Stimulated activated CD4-positive, alpha-beta T cell treated with anti-CD3 and anti-CD28 coated beads, TNF-alpha, amount 100 ng/mL, for 48 hours (primary cell): ENCODE measurements around the gene CXXC1.
"Not testable (repeated sequence)": the region's sequence is repeated elsewhere in the genome, so short reads cannot be mapped to it uniquely, and the experiment has no call there.

ENCODE experiments used
- DNase-seq, 3 donors: peaks; one replicate each; pipeline ENCODE4 v3.0.0-alpha.2; 2020; ENCODE audit warnings: low read depth in 3 of 3

The CXXC1 gene

DNA sequence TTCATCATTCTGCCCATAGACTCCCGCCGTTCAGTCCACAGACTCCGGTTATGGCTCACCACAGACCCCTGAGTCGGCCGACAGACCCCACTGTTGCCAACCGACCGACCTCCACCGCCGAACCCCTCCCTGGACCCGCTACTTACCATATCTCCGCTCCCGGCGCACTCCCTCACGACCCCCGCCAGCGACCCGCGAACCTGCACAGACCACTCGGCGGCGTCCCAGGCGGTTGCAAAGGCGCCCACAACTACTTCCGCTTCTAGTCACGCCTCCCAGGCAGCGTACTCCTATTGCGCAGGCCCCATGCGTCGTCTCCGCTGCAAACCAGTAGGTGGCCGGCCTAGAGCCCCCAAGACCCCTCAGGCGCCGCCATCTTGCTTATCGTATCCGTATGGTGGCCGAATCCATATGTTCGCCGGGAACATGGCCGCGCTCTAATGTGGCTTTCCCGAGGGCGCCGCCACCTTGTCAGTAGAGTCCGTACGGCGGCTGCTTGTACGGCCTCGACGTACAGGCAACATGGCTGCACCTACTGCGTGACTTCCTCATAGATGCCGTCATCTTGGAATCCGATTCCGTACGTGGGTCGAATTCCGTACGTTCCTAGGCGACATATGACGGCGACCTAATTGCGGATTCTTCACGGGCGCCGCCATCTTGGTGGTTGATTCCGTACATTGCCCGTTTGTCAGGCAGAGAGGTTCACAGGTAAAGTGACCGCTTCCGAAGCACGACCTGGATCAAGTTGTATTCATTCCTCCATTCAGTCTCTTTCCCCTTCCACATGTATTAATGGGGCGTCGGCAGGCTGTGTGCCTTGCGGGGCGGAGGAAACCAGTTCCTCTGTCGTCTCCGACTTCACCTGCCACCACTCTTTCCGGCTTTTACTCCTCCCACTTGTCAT, at the start of gene CXXC1:
TSS of gene CXXC1 (minus strand) at position 252 of the 907 bp plus-strand sequence. CDS start at position 149, 103 bp downstream.
- DNase-seq = peak; percentile 91 to 96 (median 92)

DNA sequence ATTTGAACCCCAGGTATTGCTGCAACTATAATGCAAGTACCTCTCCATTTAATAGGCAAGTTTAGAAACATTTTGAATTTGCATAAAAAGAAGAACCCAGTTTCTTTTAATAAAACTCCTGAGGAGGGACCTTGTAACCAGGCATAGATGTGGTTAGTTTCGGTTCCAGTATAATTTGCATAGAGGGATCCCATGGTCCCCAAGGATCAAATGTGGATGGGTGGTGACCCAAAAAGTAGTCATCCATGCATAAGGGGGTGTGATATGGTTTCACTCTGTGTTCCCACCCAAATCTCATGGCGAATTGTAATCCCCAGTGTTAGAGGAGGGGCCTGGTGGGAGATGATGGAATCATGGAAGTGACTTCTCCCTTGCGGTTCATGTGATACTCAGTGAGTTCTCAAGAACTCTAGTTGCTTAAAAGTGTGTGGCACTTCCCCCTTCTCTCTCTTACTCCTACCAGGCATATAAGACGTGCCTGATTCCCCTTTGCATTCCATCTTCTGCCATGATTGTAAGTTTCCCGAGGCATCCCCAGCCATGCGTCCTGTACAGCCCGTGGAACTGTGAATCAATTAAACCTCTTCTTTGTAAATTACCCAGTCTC, 47.2 kb upstream of the CXXC1 start:
- DNase-seq = no peak

DNA sequence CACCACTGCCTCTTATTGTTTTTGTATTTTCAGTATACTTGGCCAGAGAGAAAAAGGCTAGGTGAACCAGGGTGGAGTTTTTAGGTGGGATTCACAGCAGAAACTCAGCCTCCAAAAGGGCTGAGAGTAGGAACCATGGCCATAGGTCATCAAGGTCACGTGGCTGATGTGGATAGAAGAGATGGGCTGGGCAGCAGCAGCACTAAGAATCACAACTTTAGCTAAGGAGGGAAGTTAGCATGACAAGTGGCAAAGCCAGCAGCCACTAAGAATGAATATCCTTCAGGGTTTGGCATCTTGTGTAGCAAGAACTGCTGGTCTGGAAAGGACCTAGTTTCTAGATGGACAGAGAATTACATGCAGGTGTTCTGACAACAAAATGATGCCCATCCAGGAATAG, 44.2 kb upstream of the CXXC1 start:
- DNase-seq = no peak

DNA sequence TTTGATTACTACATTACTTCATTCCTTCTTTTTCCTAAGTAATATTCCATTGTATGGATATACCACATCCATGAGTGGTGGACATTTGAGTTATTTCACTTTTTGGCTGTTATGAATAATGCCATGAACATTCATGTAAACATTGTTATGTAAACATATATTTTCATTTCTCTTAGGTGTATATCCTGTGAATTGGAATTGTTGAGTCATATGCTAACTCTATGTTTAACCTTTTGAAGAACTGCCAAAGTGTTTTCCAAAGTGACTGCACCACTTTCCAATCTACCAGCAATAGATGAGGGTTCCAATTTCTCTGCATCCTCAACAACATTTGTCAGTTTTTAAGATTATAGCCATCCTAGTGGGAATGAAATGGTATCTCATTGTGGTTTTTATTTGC, 42.7 kb upstream of the CXXC1 start:
- no peak for DNase-seq

DNA sequence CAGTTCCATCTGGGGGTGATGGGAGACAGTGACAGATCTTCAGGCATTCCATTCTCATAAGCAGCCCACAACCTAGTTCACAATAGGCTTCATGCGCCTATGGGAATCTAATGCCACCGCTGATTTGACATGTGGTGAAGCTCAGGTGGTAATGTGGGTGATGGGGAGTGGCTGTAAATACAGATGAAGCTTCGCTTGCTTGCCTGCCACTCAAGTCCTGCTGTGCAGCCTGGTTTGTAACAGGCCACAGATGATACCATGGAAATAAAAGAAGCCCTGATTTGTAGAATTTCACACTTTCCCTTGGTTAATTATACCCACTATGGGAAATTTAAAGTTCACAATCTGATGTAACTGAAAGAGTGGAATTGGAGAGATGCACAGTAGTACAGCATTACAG, 40.5 kb upstream of the CXXC1 start:
- DNase-seq = no peak

DNA sequence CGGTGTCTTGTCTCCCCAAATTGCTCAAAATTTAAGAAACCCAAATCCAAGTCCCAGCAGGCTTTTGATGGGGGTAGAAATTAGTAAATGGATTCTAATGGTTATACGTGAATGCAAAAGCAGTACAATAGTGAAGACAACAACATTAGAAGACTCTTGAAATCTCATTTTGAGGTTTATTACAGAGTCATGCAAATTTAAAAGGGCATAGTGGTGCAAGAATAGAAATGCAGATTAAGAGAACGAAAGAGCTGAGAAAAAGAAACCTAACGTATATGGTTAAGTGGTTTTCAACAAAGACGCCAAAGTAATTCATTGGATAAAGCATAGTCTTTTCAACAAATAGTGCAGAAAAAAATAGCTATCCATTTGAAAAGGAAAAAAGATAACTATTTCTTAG, 33.2 kb upstream of the CXXC1 start:
- no peak for DNase-seq

DNA sequence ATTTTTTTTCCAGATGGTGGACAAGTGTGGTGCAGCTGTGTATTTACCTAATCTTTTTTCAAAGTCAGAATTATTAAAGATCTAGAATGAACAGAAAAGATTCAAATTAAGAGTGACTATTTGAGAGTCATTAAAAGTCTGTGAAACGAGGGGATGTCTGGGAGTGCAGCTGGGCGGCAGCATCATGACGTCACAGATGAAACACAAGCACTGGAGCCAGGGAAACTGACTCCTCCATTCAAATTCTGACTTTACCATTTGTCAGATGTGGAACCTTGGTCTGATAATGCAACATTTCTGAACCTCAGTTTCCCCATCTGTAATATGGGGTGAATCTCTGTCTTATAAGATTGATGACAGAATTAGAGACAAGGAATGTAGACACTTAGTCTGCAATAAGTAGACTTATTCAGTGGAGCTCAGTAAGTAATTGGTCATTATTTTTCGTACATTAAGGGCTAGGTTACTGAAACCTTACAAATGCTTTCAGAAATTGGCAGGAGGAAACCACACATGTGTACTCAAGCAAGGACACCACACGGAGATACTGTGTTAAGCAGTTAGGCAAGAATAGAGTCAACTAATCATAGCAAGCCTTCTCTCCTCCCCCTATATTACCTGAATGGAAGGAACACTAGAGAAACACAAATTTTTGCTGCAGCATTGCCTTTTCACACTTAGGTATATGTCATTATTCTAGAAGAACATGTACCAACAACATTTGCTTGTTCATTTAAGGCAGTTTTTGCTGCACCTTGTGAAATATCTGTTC, 27.8 kb upstream of the CXXC1 start:
- no peak for DNase-seq

DNA sequence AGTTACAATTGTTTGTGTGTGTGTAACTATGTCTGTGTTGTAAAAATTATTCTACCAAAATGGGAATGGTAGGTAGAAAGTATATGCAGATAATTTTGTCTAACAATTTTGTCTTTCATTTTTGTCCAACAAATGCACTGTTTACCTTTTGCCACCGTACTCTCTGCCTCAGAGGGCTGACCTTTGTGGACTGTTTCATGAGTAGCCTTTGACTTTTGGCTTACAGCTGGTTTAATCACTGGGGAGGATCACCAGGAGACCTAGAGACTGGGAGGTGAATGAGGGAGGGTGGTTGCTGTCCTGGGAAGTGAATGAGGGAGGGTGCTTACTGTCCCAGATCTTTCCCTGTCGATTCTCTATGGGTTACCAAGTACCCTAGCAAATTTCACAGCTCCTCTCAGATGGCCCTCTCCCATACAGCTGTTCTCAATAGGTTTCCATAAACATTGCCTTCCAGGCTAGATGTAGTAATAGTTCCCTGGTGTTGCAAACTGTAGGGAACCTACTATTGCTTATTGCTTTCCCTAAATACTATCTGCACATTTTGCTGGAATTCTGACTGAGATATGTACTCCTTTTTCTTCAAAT, 26.5 kb upstream of the CXXC1 start:
- no peak for DNase-seq

DNA sequence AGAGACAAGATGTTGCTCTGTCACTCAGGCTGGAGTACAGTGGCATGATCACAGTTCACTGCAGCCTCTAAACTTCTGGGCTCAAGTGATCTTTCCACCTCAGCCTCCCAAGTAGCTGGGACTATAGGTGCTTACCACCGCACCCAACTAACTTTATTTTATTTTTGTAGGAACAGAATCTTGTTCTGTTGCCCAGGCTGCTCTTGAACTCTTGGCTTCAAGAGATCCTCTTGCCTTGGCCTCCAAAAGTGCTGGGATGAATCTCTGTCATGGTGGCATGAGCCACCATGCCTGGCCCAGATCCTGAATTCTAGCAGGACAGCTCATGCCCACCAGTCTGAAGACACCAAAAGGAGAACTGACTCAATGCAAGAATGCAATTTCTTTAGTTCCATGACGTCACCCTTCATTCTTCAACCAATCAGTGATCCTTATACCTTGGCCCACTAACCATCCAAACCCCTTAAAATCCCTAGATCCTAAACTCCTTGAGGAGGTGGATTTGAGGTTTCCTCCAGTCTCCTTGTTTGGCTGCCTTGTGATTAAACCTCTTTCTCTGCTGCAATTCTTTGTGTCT, 25.6 kb upstream of the CXXC1 start:
- DNase-seq = no peak

DNA sequence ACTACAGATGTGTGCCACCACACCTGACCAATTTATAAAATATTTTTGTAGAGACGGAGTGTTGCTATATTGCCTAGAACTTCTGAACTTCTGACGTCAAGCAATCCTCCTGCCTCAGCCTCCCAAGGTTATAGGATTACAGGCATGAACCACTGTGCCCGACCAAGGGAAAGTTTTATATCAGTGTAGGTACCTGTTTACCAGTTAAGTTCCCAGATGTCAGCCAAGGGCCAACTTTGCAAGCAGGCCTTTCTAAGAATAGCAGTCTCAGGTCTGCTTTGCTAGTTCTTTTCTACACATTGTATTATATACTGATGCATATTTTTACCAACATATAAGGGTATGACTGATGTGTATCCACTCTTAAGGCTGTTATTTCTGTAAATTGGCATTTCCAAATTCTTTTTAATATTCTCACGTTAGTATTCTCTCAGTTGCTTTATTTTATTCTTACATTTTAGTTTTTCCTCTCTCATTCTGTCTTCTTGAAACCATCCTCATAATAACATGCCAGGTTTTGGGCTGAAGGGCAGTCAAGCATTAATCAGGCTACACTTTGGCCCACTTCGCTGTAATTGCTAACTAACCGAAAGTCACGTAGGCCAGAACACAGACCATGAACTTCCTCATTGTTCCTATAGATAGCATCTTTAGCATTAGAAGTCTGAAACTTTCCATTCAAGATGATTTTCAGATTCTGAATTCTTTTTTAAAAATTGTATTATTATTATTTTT, 25.0 kb upstream of the CXXC1 start:
- no peak for DNase-seq

DNA sequence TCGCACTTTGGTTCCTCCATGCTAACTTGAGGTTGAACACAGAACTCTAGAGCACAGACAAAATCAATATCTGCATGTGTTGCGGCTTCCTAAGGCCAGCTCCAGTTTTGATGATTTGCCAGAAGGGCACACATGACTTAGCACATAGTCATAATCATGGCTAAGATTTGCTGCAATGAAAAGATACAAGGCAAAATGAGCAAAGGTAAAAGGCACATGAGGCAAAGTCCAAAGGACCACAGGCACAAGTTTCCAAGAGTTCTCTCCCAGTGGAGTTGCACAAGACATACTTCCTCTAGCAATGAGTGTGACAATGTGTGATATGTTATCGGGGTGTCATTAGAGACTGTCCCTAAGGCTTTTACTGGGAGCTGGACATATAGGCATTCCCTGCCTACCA, 24.2 kb upstream of the CXXC1 start:
- DNase-seq = no peak

DNA sequence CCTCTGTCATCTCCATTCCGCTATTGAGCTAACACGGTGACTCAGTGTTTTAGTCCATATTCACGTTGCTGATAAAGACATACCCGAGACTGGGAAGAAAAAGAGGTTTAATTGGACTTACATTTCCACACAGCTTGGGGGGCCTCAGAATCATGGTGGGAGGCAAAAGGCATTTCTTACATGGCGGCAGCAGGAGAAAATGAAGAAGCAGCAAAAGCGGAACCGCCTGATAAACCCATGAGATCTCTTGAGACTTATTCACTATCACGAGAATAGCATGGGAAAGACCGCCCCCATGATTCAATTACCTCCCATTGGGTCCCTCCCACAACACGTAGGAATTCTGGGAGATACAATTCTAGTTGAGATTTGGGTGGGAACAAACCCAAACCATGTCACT, 22.6 kb upstream of the CXXC1 start:
- no peak for DNase-seq

DNA sequence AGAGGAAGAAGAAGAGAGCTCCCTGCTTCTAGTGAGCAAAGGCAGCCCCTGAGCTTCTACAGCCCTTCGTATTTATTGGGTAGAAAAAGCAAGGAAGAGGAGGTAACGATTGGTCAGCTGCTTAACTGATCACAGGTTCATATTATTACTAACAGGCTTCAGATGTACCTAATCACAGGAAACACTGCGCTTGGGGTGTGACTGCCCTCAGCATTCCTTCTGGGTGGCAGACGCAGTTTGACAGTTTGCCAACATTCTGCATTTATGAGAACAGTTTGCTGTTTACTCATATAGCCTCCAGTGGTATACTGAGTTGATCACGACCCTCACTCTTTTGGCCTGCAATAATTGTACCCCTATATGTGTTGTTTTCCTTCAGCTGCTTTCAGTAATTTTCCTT, 21.4 kb upstream of the CXXC1 start:
- not testable (repeated sequence) for DNase-seq

DNA sequence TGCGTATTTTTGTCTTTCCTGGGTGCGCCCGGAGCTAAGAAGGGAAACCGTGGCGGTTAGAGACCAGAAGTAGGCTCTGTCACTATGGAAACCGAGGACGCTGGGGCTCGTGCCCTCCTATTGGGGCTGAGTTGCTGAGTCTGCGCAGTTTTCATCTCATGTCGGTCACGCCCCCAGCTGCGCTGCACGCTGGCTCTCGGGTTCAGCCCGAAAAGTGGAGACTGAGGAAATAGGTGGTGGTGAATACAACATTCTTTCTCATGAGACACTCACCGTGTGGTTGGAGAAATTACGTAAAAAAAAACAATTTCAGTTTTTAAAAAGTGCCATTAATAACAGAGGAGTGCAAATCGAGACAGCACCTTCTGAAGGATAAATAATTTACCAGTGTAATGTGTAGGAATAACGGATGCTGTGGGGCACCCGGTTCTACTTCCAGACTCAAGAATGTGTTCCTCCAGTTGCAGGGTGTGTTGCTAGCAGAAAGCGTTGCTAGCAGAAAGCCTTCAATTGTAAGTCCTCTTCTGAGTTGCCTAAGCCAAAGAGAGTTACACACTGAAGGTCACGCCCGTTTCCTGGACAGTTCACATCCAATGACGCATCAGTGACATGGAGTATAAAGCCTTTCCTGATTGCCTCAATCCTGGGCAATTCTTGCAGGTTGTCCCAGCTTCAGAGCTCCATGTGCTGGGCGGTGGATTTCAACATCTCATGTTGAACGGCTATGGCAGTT, 20.4 kb upstream of the CXXC1 start:
- DNase-seq = peak; percentile 79 to 91 (median 81)

DNA sequence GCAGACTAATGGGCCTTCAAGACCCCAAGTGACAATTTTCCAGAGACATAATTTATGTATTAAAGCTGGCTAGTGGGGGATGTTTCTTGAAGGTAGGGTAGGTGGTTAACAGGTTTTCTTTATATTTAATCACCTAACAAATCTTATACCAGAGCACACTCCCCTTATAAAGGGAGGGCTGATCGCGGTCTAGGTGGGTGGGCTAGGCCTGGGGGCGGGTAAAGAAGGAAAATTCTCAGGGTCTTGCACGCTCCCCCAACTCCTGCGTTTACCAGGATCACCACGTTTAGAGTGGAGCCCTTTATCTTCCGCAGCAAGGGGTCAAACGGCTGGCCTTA, 19.9 kb upstream of the CXXC1 start:
- DNase-seq = no peak

DNA sequence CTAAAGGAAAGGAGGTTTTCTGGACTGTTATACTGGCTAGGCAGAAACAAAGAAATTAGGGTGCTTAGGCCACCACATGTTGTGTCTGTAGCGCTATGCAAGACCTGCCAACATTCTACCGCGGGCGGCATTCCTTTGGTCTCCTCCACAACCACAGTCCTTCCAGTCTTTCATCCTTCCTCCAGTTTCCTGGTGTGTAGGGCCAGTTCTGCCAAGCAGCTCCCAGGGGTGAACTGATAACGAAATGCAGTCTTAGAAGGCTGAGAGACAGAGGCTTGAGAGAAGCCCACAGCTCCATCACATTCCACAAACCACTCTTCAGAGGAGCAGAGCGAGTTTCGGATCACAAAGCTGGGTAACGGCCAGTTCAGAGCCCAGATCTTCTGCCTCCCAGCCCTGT, 19.5 kb upstream of the CXXC1 start:
- no peak for DNase-seq

DNA sequence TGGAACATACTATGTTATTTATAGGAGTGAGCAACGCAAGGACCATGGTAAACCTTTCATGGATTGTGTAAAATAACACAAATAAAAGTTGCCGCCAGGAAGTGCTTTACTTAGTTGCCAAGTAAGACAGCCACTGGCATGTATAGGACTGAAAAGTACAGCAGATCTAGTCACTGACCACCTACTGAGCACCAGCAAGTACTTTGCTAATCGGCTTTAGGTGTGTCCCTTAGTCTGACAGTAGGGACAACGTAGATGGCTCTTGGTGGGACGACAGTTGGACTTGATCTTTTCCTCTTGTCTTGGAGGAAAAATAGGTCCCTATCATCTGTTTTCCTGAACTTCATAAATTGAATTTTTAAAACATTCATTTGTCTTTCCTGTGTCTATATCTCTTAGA, 13.6 kb upstream of the CXXC1 start:
- DNase-seq = no peak

DNA sequence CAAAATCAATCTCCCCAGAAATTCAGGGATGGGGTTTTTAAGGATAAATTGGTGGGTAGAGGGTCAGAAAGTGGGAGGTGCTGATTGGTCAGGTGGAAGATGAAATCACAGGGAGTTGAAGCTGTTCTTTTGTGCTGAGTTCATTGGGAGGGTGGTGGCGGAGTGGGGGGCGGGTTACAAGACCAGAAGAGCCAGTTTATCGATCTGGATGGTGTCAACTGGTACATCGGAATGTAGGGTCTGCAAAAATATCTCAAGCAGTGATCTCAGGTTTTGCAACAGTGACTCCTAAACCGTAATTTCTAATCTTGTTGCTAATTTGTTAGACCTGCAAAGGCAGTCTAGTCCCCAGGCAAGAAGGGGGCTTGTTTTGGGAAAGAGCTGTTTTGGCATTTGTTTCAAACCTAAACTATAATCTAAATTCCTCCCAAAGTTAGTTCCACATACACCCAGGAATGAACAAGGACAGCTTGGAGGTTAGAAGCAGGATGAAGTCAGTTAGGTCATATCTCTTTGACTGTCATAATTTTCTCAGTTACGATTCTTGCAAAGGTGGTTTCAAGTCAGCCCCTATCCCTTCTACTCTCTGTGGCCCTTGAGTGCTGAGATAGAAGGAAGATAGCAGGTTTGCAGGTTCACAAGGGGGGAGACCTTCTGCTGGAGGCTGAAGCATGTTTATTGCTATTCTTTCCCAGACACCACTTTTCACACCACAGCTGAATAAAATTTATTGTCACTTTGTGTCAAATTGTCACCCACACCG, 12.3 kb upstream of the CXXC1 start:
- no peak for DNase-seq

DNA sequence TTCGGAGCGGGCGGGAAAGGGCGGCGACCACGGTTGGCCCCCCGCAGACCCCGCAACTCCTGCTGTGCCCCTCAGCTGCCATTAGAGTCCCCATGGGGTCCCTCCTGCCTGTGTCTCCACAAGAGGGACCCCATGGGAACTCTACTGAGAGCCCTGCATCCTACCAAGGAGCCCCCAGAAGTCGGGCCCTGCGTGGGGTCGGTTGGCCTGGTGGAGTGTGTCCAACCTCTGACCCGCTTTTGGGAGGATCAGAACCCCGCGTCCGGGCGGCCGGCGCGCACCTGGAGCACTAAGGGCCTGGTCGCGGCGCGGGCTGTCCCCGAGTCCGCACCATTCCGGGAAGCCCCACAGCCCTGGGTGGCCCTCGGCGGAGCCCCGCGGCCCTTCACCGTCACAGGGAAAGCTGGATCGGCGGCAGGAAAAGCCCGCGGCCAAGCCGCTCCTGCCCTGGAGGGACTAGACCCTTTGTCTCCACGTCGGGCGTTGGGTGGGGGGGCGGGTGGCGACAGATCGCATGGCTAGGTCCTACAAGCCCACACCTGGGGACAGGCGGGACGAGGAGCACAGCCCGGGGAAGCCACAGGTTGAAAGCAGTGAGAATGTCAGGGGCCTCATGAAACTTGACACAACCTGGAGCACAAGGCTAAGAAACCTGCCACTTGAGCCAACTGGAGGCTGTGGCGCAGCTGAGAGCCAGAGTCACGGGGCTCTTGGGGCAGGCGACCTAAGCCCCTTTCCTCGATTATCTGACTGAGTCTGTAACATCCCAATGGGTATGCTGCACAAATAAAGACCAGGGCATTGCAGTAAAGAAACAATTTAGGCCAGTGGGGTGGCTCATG, 11.2 kb upstream of the CXXC1 start:
- no peak for DNase-seq
